Astrocyte of the spinal cord (primary cell): ENCODE data around the gene DAGLB.
"Not testable (repeated sequence)": the region's sequence is repeated elsewhere in the genome, so short reads cannot be mapped to it uniquely, and the experiment has no call there.

Experiments used
- DNase-seq: peaks from one replicate; pipeline ENCODE4 v3.0.0; 2011; ENCODE audit warnings: low read depth, low spot score
- H3K4me3 ChIP-seq: 2 replicates; pipeline ENCODE4 v1.5.1; 2011; ENCODE audit warnings: low read depth, mild to moderate bottlenecking, low read length, moderate library complexity
- CTCF ChIP-seq: IDR thresholded peaks from 2 replicates; pipeline ENCODE4 v1.5.1; 2012; ENCODE audit warnings: low read depth, mild to moderate bottlenecking, low read length, inconsistent platforms
- in situ Hi-C: cut with HindIII; loops from 2 replicates; pipeline ENCODE4 v1.10.0; 2017; ENCODE audit warnings: low sequenced_read_pairs

DAGLB gene

GRCh38 chr7:6402041-6402440 lies 45.7 kb downstream of the DAGLB start:
- in situ Hi-C loops: no loop called here
- no peak for DNase-seq
- no peak for TF ChIP-seq CTCF
- H3K4me3 ChIP-seq: no peak overlapping the region

GRCh38 chr7:6401536-6401935 lies 46.2 kb downstream of the DAGLB start:
- no peak for DNase-seq
- no peak overlapping the region for H3K4me3 ChIP-seq
- no peak for TF ChIP-seq CTCF
- in situ Hi-C loops: no loop called here

- in situ Hi-C loops, H3K4me3 ChIP-seq, DNase-seq: not testable (repeated sequence)
Observed at GRCh38 chr7:6400243-6401105, 47.3 kb downstream of the DAGLB start.

- TF ChIP-seq CTCF: no peak
- no peak overlapping the region for H3K4me3 ChIP-seq
- no peak for DNase-seq
- in situ Hi-C loops: no loop called here
Observed at GRCh38 chr7:6399351-6399750, 48.4 kb downstream of the DAGLB start.

GRCh38 chr7:6398943-6399342 lies 48.8 kb downstream of the DAGLB start:
- no peak for DNase-seq
- in situ Hi-C loops: no loop called here
- TF ChIP-seq CTCF: no peak
- H3K4me3 ChIP-seq: no peak overlapping the region

- H3K4me3 ChIP-seq, DNase-seq, in situ Hi-C loops: not testable (repeated sequence)
Observed at GRCh38 chr7:6397759-6398495, 49.8 kb downstream of the DAGLB start.

GRCh38 chr7:6395898-6396595 lies 51.7 kb downstream of the DAGLB start:
- no peak overlapping the region for H3K4me3 ChIP-seq
- in situ Hi-C loops: no loop called here
- no peak for TF ChIP-seq CTCF
- no peak for DNase-seq
